ENCODE results near the gene SMAD4. TPM values are rescaled to one million over a fixed set of nuclear protein-coding genes. Genes with fewer than 3 reads are reported as not detected.

SMAD4 gene
- polyA plus RNA-seq, 4 donors = 16.8 to 88.5 (median 19.7) TPM

DNA sequence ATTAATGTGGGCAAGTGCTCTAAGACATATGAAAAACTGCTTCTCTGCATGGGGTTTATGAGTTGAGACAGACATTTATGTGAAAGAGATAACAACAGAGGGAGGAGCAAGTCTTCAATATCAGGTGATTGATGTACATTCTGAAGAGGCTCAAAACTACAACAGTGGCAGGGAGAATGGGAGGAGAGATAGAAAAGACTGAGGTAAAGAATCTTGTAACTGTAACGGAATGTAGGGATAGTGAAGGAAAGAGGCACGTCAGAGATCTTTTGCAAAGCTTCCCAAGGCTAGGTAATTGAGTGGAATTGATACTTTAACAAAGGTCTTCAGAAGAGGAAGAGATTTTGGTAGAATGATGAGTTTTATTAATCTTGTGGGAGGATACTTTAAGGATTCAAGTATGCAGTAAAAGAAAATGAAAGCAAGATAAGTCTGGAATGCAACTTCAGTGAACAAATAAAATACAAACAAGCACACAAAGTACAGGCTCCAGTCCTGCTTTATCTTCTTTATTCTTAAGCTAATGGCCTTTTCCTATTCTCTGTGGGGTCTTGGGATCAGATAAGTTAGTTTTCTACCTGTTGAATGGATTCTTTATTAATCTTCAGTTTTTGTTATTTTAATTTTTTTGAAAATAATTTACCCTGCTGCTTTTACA is 15.0 kb downstream of the SMAD4 start:
- H3K4me1 ChIP-seq (ENCODE audit: control insufficient read depth in 3 of 3, insufficient read depth in 2 of 3, low read depth in 1 of 3, low read length in 2 of 3) = peaks cover 0 to 3% (median 2%) of the 10 kb centered on the region in 3 donors
- no peaks in the 10 kb centered on the region for H3K9me3 ChIP-seq (ENCODE audit: control insufficient read depth in 2 of 2, insufficient read depth in 1 of 2, low read depth in 1 of 2, low read length in 1 of 2)
- no peaks in the 10 kb centered on the region for H3K27me3 ChIP-seq (ENCODE audit: control insufficient read depth in 3 of 3, insufficient read depth in 3 of 3, low read length in 3 of 3)
- FAIRE-seq = no peak
- 18 to 39% (median 32%) methylated on average over 2 of the region's 2 CpGs for WGBS, 3 donors
- peaks cover 0 to 19% (median 2%) of the 10 kb centered on the region in 3 donors for H3K36me3 ChIP-seq (ENCODE audit: control insufficient read depth in 3 of 3, insufficient read depth in 2 of 3, low read depth in 1 of 3, low read length in 3 of 3)
- no peak overlapping the region for H3K4me3 ChIP-seq (ENCODE audit: low read depth in 1 of 3, low read length in 3 of 3)
- peak; percentile 13 to 28 for DNase-seq
- H3K27ac ChIP-seq (ENCODE audit: low read depth in 1 of 3, low read length in 2 of 3) = no peak overlapping the region

DNA sequence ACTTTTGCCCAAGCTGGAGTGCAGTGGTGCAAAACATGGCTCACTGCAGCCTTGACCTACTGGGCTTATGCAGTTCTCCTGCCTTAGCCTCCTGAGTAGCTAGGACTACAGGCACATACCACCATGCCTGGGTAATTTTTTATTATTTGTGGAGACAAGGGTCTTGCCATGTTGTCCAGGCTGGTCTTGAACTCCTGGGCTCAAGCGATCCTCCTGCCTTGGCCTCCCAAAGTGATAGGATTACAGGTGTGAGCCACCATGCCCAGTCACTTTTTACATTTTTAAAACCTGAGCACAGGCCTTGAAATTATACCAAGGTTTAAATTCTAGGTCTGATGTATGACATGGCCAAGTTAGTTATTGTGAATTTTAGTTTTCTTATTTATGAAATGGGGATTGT is 18.2 kb downstream of the SMAD4 start:
- no peaks in the 10 kb centered on the region for H3K27me3 ChIP-seq (ENCODE audit: control insufficient read depth in 3 of 3, insufficient read depth in 3 of 3, low read length in 3 of 3)
- H3K9me3 ChIP-seq (ENCODE audit: control insufficient read depth in 2 of 2, insufficient read depth in 1 of 2, low read depth in 1 of 2, low read length in 1 of 2) = no peaks in the 10 kb centered on the region
- no peak for DNase-seq
- no peak overlapping the region for H3K4me3 ChIP-seq (ENCODE audit: low read depth in 1 of 3, low read length in 3 of 3)
- H3K36me3 ChIP-seq (ENCODE audit: control insufficient read depth in 3 of 3, insufficient read depth in 2 of 3, low read depth in 1 of 3, low read length in 3 of 3) = peaks cover 0 to 22% (median 2%) of the 10 kb centered on the region in 3 donors
- H3K27ac ChIP-seq (ENCODE audit: low read depth in 1 of 3, low read length in 2 of 3) = no peak overlapping the region
- peaks cover 0 to 3% (median 0%) of the 10 kb centered on the region in 3 donors for H3K4me1 ChIP-seq (ENCODE audit: control insufficient read depth in 3 of 3, insufficient read depth in 2 of 3, low read depth in 1 of 3, low read length in 2 of 3)
- WGBS, 3 donors = 93 to 97% (median 97%) methylated on average over 1 of the region's 1 CpG
- FAIRE-seq = no peak

DNA sequence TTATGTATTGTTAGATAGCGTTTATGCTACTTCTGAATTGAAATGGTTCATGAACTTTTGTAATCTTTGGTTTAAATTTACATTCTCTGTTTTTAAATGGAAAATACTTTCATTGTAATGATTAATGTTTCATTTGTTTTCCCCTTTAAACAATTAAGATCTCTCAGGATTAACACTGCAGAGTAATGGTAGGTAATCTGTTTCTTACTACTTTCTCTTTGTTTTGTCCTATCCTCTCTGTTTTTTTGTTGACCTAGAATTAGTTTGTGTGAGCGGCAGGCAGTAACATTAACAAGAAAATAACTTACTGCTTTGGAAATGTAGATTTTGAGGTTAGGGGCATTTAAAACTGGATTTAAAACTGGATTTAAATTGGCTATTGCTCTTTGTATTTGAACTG is 19.1 kb downstream of the SMAD4 start:
- Histone ChIP-seq H3K4me1 (ENCODE audit: control insufficient read depth in 3 of 3, insufficient read depth in 2 of 3, low read depth in 1 of 3, low read length in 2 of 3) (peaks cover 0 to 3% (median 0%) of the 10 kb centered on the region in 3 donors), H3K4me3 (ENCODE audit: low read depth in 1 of 3, low read length in 3 of 3) (no peak overlapping the region), H3K27me3 (ENCODE audit: control insufficient read depth in 3 of 3, insufficient read depth in 3 of 3, low read length in 3 of 3) (no peaks in the 10 kb centered on the region), H3K27ac (ENCODE audit: low read depth in 1 of 3, low read length in 2 of 3) (no peak overlapping the region), H3K36me3 (ENCODE audit: control insufficient read depth in 3 of 3, insufficient read depth in 2 of 3, low read depth in 1 of 3, low read length in 3 of 3) (peaks cover 0 to 21% (median 2%) of the 10 kb centered on the region in 3 donors), H3K9me3 (ENCODE audit: control insufficient read depth in 2 of 2, insufficient read depth in 1 of 2, low read depth in 1 of 2, low read length in 1 of 2) (no peaks in the 10 kb centered on the region)
- DNase-seq (no peak), FAIRE-seq (peak; percentile 61)
- WGBS, 3 donors = 94 to 97% (median 95%) methylated on average over 2 of the region's 2 CpGs

DNA sequence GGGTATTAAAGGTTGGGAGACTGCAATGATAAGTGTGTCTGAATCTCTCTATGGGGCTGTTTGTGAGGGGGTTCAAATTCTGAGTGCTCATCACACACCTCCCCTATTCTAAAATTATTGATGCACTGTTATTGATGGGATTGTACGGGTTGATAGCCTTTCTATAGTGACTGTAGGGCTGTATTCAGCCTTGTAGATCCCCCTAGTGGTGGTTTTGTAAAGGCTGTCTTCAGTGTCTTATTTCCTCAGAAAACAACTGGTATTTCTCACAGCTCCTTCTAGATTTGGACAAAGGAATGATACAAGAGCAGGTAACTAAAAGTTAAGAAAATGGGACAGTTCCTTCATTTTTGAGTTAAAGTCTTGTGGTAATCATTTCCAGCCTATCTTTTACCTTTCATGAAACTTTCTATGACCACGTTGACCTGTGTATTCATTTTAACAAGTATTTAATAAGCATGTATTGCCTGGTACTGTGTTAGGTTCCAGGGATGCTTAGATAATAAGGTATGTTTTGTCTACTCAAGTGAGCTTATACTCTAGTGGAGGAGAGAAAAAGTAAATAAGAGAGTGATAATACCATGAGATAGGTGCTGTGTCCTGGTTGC is 21.2 kb downstream of the SMAD4 start:
- H3K9me3 ChIP-seq (ENCODE audit: control insufficient read depth in 2 of 2, insufficient read depth in 1 of 2, low read depth in 1 of 2, low read length in 1 of 2) = no peaks in the 10 kb centered on the region
- no peak overlapping the region for H3K4me3 ChIP-seq (ENCODE audit: low read depth in 1 of 3, low read length in 3 of 3)
- no peak overlapping the region for H3K27ac ChIP-seq (ENCODE audit: low read depth in 1 of 3, low read length in 2 of 3)
- H3K27me3 ChIP-seq (ENCODE audit: control insufficient read depth in 3 of 3, insufficient read depth in 3 of 3, low read length in 3 of 3) = no peaks in the 10 kb centered on the region
- FAIRE-seq (no peak), DNase-seq (peak; percentile 66 to 69)
- 38 to 47% (median 46%) methylated on average over 2 of the region's 2 CpGs for WGBS, 3 donors
- H3K4me1 ChIP-seq (ENCODE audit: control insufficient read depth in 3 of 3, insufficient read depth in 2 of 3, low read depth in 1 of 3, low read length in 2 of 3) = no peaks in the 10 kb centered on the region
- H3K36me3 ChIP-seq (ENCODE audit: control insufficient read depth in 3 of 3, insufficient read depth in 2 of 3, low read depth in 1 of 3, low read length in 3 of 3) = peaks cover 2 to 20% (median 4%) of the 10 kb centered on the region in 3 donors

DNA sequence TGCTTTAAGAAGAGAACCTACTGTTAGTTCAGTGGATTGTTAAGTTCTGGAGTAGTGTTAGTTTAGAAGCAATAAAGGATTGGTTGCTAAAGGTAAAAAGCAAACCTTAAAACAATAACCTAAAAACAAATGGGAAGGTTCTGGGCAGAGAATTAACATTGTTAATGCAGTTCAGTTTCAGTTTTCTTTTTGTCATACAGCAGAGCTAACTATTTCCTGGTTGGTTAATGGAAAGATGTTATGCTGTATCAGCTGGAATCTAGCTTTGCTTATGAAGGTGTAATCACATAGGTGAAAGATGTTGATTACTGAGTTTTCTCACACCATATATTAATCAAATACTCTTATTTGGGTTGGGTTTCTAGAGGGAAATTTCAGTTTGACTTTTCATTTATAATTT is 23.8 kb downstream of the SMAD4 start:
- peaks cover 2 to 17% (median 11%) of the 10 kb centered on the region in 3 donors for H3K36me3 ChIP-seq (ENCODE audit: control insufficient read depth in 3 of 3, insufficient read depth in 2 of 3, low read depth in 1 of 3, low read length in 3 of 3)
- H3K4me3 ChIP-seq (ENCODE audit: low read depth in 1 of 3, low read length in 3 of 3) = no peak overlapping the region
- no peaks in the 10 kb centered on the region for H3K27me3 ChIP-seq (ENCODE audit: control insufficient read depth in 3 of 3, insufficient read depth in 3 of 3, low read length in 3 of 3)
- H3K9me3 ChIP-seq (ENCODE audit: control insufficient read depth in 2 of 2, insufficient read depth in 1 of 2, low read depth in 1 of 2, low read length in 1 of 2) = no peaks in the 10 kb centered on the region
- H3K27ac ChIP-seq (ENCODE audit: low read depth in 1 of 3, low read length in 2 of 3) = peak overlapping the region in 1 of 3 donors; percentile 76
- no peaks in the 10 kb centered on the region for H3K4me1 ChIP-seq (ENCODE audit: control insufficient read depth in 3 of 3, insufficient read depth in 2 of 3, low read depth in 1 of 3, low read length in 2 of 3)
- DNase-seq (peak; percentile 46 to 59), FAIRE-seq (no peak)

DNA sequence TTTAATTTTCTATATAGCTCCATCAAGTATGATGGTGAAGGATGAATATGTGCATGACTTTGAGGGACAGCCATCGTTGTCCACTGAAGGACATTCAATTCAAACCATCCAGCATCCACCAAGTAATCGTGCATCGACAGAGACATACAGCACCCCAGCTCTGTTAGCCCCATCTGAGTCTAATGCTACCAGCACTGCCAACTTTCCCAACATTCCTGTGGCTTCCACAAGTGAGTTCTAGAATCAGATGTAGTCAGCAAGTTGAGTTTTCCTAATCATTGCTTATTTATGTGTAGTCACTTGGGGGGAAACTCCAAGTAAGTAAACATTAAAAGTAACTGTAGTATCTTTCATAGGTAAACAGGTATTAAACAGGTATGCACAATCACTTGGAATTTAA is 24.8 kb downstream of the SMAD4 start:
- Histone ChIP-seq H3K36me3 (ENCODE audit: control insufficient read depth in 3 of 3, insufficient read depth in 2 of 3, low read depth in 1 of 3, low read length in 3 of 3) (peaks cover 2 to 17% (median 12%) of the 10 kb centered on the region in 3 donors), H3K9me3 (ENCODE audit: control insufficient read depth in 2 of 2, insufficient read depth in 1 of 2, low read depth in 1 of 2, low read length in 1 of 2) (no peaks in the 10 kb centered on the region), H3K27me3 (ENCODE audit: control insufficient read depth in 3 of 3, insufficient read depth in 3 of 3, low read length in 3 of 3) (no peaks in the 10 kb centered on the region), H3K4me3 (ENCODE audit: low read depth in 1 of 3, low read length in 3 of 3) (no peak overlapping the region), H3K4me1 (ENCODE audit: control insufficient read depth in 3 of 3, insufficient read depth in 2 of 3, low read depth in 1 of 3, low read length in 2 of 3) (no peaks in the 10 kb centered on the region), H3K27ac (ENCODE audit: low read depth in 1 of 3, low read length in 2 of 3) (no peak overlapping the region)
- FAIRE-seq (no peak), DNase-seq (no peak)
- WGBS, 3 donors = 91 to 97% (median 93%) methylated on average over 3 of the region's 3 CpGs

DNA sequence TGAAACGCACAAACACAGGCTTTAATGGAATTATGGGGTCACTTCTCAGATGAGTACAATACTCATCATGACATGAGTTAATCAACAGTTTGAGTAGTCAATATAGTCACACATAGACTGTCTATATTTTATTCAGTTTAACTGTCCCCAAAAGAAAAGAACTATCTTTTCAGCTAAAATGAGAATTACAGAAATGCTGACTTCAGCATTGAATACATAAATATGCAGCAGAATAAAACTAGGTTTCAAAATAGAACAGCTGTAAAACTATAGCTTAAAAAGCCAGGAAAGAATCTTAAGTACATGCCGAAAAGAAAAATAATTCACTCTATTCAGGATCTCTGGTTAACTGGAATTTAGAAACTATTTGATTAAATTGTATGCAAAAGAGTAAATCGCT is 30.0 kb downstream of the SMAD4 start:
- H3K27me3 ChIP-seq (ENCODE audit: control insufficient read depth in 3 of 3, insufficient read depth in 3 of 3, low read length in 3 of 3) = no peaks in the 10 kb centered on the region
- no peak for DNase-seq
- no peaks in the 10 kb centered on the region for H3K4me1 ChIP-seq (ENCODE audit: control insufficient read depth in 3 of 3, insufficient read depth in 2 of 3, low read depth in 1 of 3, low read length in 2 of 3)
- H3K36me3 ChIP-seq (ENCODE audit: control insufficient read depth in 3 of 3, insufficient read depth in 2 of 3, low read depth in 1 of 3, low read length in 3 of 3) = peaks cover 4 to 21% (median 20%) of the 10 kb centered on the region in 3 donors
- H3K4me3 ChIP-seq (ENCODE audit: low read depth in 1 of 3, low read length in 3 of 3) = no peak overlapping the region
- 89 to 98% (median 96%) methylated on average over 3 of the region's 3 CpGs for WGBS, 3 donors
- no peaks in the 10 kb centered on the region for H3K9me3 ChIP-seq (ENCODE audit: control insufficient read depth in 2 of 2, insufficient read depth in 1 of 2, low read depth in 1 of 2, low read length in 1 of 2)
- no peak overlapping the region for H3K27ac ChIP-seq (ENCODE audit: low read depth in 1 of 3, low read length in 2 of 3)
- peak; percentile 26 for FAIRE-seq

DNA sequence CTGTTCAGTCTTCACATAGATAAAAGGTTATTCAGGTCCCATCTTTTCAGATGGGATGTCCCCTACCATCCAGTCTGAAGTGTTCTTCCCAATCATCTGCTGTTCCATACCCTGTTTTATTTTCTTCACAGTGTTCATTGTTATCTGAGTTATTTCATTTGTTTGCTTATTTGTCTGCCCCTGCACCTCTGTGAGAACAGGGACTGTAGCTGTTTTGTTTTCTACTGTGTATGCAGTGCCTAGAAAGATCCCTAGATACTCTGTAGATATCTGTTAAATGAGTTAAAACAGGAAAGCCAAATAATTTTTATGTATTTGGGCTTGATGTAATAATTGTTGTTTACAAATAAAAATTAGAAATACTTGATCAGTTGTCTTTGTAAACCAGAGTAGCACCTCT is 34.2 kb downstream of the SMAD4 start:
- no peak overlapping the region for H3K4me3 ChIP-seq (ENCODE audit: low read depth in 1 of 3, low read length in 3 of 3)
- no peak for FAIRE-seq
- no peaks in the 10 kb centered on the region for H3K27me3 ChIP-seq (ENCODE audit: control insufficient read depth in 3 of 3, insufficient read depth in 3 of 3, low read length in 3 of 3)
- H3K9me3 ChIP-seq (ENCODE audit: control insufficient read depth in 2 of 2, insufficient read depth in 1 of 2, low read depth in 1 of 2, low read length in 1 of 2) = no peaks in the 10 kb centered on the region
- H3K4me1 ChIP-seq (ENCODE audit: control insufficient read depth in 3 of 3, insufficient read depth in 2 of 3, low read depth in 1 of 3, low read length in 2 of 3) = no peaks in the 10 kb centered on the region
- no peak for DNase-seq
- H3K36me3 ChIP-seq (ENCODE audit: control insufficient read depth in 3 of 3, insufficient read depth in 2 of 3, low read depth in 1 of 3, low read length in 3 of 3) = peaks cover 2 to 29% (median 18%) of the 10 kb centered on the region in 3 donors
- no peak overlapping the region for H3K27ac ChIP-seq (ENCODE audit: low read depth in 1 of 3, low read length in 2 of 3)

All from small intestine (tissue), 7 donors.